T-cell (primary cell): ENCODE measurements around the gene RASSF6. TPM values are rescaled to one million over a fixed set of nuclear protein-coding genes. Genes with fewer than 3 reads are reported as not detected.

Source experiments
- ATAC-seq, 4 experiments: fragments of 200-7000 bp in 3 of 4; fragments of 150-1000 bp in 1 of 4; cut with Tn5 transposase; replicated peaks in 1 of 4; 1 replicate in 3 of 4; 2 replicates in 1 of 4; pipeline ENCODE4 v1.10.0; 2021; ENCODE audit warnings: moderate library complexity in 3 of 4, mild to moderate bottlenecking in 2 of 4, moderate number of reproducible peaks in 1 of 4
- CTCF ChIA-PET, 2 donors: fragments of 300-600 bp; sonication (Branson Sonifier 250); formaldehyde crosslinking; loops; one replicate each; lab custom pipeline; 2022; ENCODE audit warnings: antibody characterized with exemption in 2 of 2; lab: Charles Lee
- POLR2A ChIA-PET, 2 donors: fragments of 300-600 bp; sonication (Branson Sonifier 250); formaldehyde crosslinking; loops; one replicate each; lab custom pipeline; 2022; ENCODE audit warnings: antibody characterized with exemption in 2 of 2; lab: Charles Lee
- DNase-seq, 35 experiments: peaks; one replicate each; pipeline versions ENCODE4 v3.0.0 to v3.0.0-alpha.2; 2013 to 2023
- H3K27ac ChIP-seq: one replicate; pipeline ENCODE4 v1.5.1; 2013; ENCODE audit warnings: low read length
- H3K27me3 ChIP-seq, 2 experiments: replicated peaks in 1 of 2; 1 replicate in 1 of 2; 2 replicates in 1 of 2; pipeline versions ENCODE4 v1.6.1 to v1.7.0; 2013; ENCODE audit warnings: low read length in 1 of 2, mixed read lengths in 1 of 2; ENCODE audit not compliant: control insufficient read depth in 2 of 2, insufficient read depth in 2 of 2; ENCODE audit errors: extremely low read depth in 1 of 2
- H3K36me3 ChIP-seq, 2 donors: 1 replicate in 1 of 2; 2 replicates in 1 of 2; pipeline versions ENCODE4 v1.6.1 to v1.7.0; 2013; ENCODE audit warnings: low read length in 1 of 2; ENCODE audit not compliant: control insufficient read depth in 2 of 2, insufficient read depth in 1 of 2; ENCODE audit errors: extremely low read depth in 1 of 2
- H3K4me1 ChIP-seq, 2 experiments: 1 replicate in 1 of 2; 2 replicates in 1 of 2; pipeline versions ENCODE4 v1.6.1 to v1.7.0; 2013; ENCODE audit warnings: low read length in 2 of 2, mixed read lengths in 1 of 2; ENCODE audit not compliant: insufficient read depth in 2 of 2, control insufficient read depth in 1 of 2; ENCODE audit errors: extremely low read depth in 1 of 2
- H3K4me3 ChIP-seq, 2 donors: 1 replicate in 1 of 2; 2 replicates in 1 of 2; pipeline versions ENCODE4 v1.5.1 to v1.7.0; 2013; ENCODE audit warnings: mild to moderate bottlenecking in 2 of 2, low read length in 1 of 2, moderate library complexity in 1 of 2; ENCODE audit not compliant: control insufficient read depth in 1 of 2; ENCODE audit errors: extremely low read depth in 1 of 2
- H3K9me3 ChIP-seq: 2 replicates; pipeline ENCODE4 v1.7.0; 2013
- H3K27ac Mint-ChIP-seq, 2 donors: one replicate each; pipeline ENCODE4 v1.8.0; 2020 to 2021; ENCODE audit warnings: mild to moderate bottlenecking in 2 of 2, mixed read lengths in 2 of 2
- H3K27me3 Mint-ChIP-seq, 2 donors: one replicate each; pipeline ENCODE4 v1.8.0; 2021 to 2022; ENCODE audit warnings: mixed read lengths in 2 of 2
- H3K36me3 Mint-ChIP-seq: one replicate; pipeline ENCODE4 v1.8.0; 2021; ENCODE audit warnings: mixed read lengths
- H3K4me1 Mint-ChIP-seq, 3 donors: one replicate each; pipeline ENCODE4 v1.8.0; 2020 to 2022; ENCODE audit warnings: mixed read lengths in 3 of 3, mild to moderate bottlenecking in 1 of 3
- H3K4me3 Mint-ChIP-seq, 3 donors: one replicate each; pipeline ENCODE4 v1.8.0; 2020 to 2022; ENCODE audit warnings: mild to moderate bottlenecking in 3 of 3, mixed read lengths in 3 of 3, moderate library complexity in 3 of 3
- H3K9me3 Mint-ChIP-seq, 3 donors: one replicate each; pipeline ENCODE4 v1.8.0; 2020 to 2022; ENCODE audit warnings: mixed read lengths in 3 of 3
- WGBS: methylation state at CpG from one replicate; pipeline ENCODE4 v1.1.5; 2013; ENCODE audit warnings: missing lambda C conversion rate; ENCODE audit not compliant: insufficient coverage; 5-methylcytosine and 5-hydroxymethylcytosine counted together
- total RNA-seq, 35 experiments: library from RNA in 6 of 35; stranded (reverse) in 6 of 35; fragments of 120-200 nt in 1 of 35; gene quantifications; one replicate each; pipeline versions ENCODE4 v1.2.1 to v1.2.4 and lab custom pipeline; 2013 to 2026

Gene RASSF6
- total RNA-seq, 5 donors from 2014 or later (not counting 1 experiment from before 2014, with no cell fraction given), result 0.25 to 1.1 (median 0.47) TPM

DNA sequence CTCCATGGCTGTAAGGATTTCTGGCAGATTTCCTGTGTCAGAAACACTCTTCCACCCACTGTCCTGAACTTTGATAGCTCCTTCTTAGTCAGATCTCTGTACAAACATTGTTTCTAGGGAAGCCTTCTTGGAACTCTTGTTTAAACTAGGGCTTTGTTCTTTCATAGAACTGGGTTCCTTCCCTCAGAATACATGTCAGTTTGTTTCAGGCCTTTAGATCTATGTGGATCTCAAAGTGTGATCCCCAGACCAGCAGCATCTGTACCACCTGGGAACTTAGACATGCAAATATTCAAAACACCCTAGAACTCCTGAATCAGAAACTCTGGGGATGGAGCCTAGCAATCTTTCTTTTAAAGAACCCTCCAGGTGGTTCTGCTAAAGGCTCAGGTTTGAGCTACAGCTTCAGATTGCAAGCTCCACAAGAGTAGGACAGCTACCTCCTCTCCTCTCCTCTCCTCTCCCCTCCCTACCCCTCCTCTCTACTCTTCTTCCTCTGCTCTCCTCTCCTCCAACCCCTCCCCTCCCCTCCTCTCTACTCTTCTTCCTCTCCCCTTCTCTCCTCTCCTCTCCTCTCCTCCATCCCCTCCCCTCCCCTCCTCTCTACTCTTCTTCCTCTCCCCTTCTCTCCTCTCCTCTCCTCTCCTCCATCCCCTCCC lies 12.7 kb downstream of the RASSF6 start:
- POLR2A ChIA-PET, result no interaction called here
- no peaks in the 10 kb centered on the region for H3K36me3 Mint-ChIP-seq
- H3K36me3 ChIP-seq, result no peaks in the 10 kb centered on the region
- no peak for ATAC-seq
- CTCF ChIA-PET, result no interaction called here
- peak overlapping the region; percentile 1 to 29 for H3K27ac Mint-ChIP-seq
- no peaks in the 10 kb centered on the region for H3K9me3 ChIP-seq
- peaks cover 0 to 20% of the 10 kb centered on the region in 2 experiments for H3K4me1 ChIP-seq
- no peak for DNase-seq
- no peak overlapping the region for H3K4me3 Mint-ChIP-seq
- H3K4me1 Mint-ChIP-seq, result peaks cover 19 to 20% (median 20%) of the 10 kb centered on the region in 3 donors
- no peaks in the 10 kb centered on the region for H3K9me3 Mint-ChIP-seq
- no peak overlapping the region for H3K27ac ChIP-seq
- peaks cover 0 to 4% of the 10 kb centered on the region in 2 donors for H3K27me3 Mint-ChIP-seq
- no peaks in the 10 kb centered on the region for H3K27me3 ChIP-seq
- no peak overlapping the region for H3K4me3 ChIP-seq

DNA sequence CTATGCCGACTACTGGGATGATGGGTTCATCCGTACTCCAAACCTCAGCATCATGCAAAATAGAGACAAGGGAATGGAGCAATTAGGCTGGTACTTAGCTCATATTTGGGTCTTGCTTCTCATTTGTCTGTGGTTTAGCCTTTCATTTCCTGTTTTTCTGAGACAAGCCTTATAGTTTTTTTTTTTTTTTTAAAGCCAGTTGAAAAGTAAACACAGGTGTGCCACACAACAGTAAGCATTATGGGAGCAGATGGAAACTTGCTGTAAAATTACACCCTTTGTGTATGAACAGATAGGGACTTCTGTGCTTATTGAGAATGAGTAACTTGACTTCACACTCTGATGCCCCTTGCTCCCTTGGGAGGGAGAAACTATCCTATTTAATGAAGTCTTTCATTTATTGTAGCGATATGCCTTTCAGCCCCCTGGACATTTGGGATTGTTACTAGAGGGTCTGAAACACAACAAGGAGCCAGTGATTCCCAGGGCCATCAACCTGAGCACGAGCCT lies 13.7 kb downstream of the RASSF6 start:
- H3K4me3 ChIP-seq, result no peak overlapping the region
- no peak overlapping the region for H3K27ac ChIP-seq
- no peaks in the 10 kb centered on the region for H3K27me3 ChIP-seq
- Mint-ChIP-seq H3K9me3 (no peaks in the 10 kb centered on the region), H3K4me3 (no peak overlapping the region), H3K4me1 (peaks cover 19 to 20% (median 20%) of the 10 kb centered on the region in 3 donors), H3K27me3 (peaks cover 0 to 4% of the 10 kb centered on the region in 2 donors), H3K27ac (peak overlapping the region in 1 of 2 donors; percentile 17), H3K36me3 (no peaks in the 10 kb centered on the region)
- WGBS, result 47% methylated on average over 3 of the region's 4 CpGs
- no peaks in the 10 kb centered on the region for H3K9me3 ChIP-seq
- ATAC-seq (peak in 1 of 4 experiments; percentile 16), DNase-seq (no peak)
- CTCF ChIA-PET, result no interaction called here
- H3K36me3 ChIP-seq, result no peaks in the 10 kb centered on the region
- H3K4me1 ChIP-seq, result peaks cover 0 to 20% of the 10 kb centered on the region in 2 experiments
- POLR2A ChIA-PET, result no interaction called here

DNA sequence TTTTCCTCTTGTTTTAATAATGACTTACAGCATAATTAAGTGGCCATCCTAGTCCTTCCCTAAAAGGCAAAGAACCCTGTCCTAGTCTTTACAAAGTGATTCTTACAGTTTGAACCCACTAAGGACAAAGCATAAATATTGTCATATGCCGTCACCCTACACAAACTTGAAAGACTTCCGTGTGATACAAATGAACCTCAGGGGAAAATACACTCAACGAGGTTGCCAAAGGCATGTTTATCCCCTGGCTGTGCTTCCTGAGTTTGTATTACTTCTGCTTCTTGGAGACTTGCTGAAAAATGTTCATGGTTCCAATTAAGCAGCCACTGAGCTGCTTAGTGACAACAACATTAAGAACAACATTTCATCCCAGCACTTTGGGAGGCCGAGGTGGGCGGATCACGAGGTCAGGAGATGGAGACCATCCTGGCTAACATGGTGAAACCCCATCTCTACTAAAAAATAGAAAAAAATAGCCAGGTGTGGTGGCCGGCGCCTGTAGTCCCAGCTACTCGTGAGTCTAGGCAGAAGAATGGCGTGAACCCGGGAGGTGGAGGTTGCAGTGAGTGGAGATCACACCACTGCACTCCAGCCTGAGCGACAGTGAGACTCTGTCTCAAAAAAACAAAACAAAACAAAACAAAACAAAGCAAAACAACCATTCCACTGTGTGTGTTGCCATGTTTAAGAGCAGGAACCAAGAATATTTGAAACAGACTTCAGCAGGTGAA lies 16.2 kb downstream of the RASSF6 start:
- H3K36me3 ChIP-seq, result no peaks in the 10 kb centered on the region
- peaks cover 0 to 1% of the 10 kb centered on the region in 2 donors for H3K27me3 Mint-ChIP-seq
- H3K27ac ChIP-seq, result no peak overlapping the region
- no peak for ATAC-seq
- no peaks in the 10 kb centered on the region for H3K27me3 ChIP-seq
- DNase-seq, result no peak
- CTCF ChIA-PET, result no interaction called here
- H3K9me3 Mint-ChIP-seq, result no peaks in the 10 kb centered on the region
- no peak overlapping the region for H3K4me3 ChIP-seq
- H3K4me1 ChIP-seq, result peaks cover 0 to 20% of the 10 kb centered on the region in 2 experiments
- POLR2A ChIA-PET, result interaction anchor here in 1 of 2 donors (0.7 kb wide), 1 partner anchor 244 kb away, joined by 3 read pairs; no protein-coding TSS in a partner anchor
- WGBS, result 50% methylated on average over 3 of the region's 12 CpGs
- no peaks in the 10 kb centered on the region for H3K36me3 Mint-ChIP-seq
- no peak overlapping the region for H3K4me3 Mint-ChIP-seq
- H3K27ac Mint-ChIP-seq, result no peak overlapping the region
- H3K9me3 ChIP-seq, result no peaks in the 10 kb centered on the region
- peaks cover 19 to 20% (median 20%) of the 10 kb centered on the region in 3 donors for H3K4me1 Mint-ChIP-seq

DNA sequence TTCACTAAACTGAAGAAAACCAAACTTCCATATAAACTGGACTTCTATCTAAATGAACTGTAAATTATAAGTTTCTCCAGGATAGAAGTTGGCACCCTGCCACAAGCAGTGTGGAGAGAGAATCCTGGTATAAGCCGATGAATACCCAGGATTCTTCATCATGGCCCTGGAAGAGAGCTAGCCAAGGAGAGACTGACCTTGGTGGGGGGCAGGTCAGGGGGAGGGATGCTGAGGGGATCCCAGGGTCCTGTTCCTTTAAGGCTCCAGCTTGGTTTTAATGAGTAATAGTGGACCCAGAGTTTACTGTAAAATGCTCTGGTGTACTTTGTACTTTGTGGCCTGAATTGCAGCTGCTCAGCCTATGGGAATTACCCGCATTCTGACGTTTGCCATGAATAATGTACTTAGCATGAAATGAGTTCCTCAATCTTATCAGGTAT lies 16.9 kb downstream of the RASSF6 start:
- no peak overlapping the region for H3K4me3 Mint-ChIP-seq
- H3K27ac Mint-ChIP-seq, result no peak overlapping the region

DNA sequence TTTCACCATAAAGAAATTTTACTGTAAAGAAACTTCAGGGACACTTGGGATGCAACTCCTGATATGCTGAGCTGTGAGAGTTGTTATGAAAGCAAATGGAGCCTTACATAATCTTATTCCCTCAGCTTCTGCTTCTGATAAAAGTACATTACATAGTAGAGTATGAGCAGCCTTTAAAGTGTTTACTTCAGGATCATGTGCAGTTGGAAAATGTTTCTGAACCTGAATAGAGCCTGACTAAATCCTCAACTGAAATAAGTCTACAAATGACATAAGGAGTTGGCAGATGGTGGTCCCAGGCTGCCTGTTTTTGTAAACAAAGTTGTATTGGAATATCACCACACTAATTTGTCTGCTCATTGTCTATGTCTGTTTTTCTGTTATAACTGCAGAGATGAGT lies 19.3 kb downstream of the RASSF6 start:
- Mint-ChIP-seq H3K27me3 (no peaks in the 10 kb centered on the region), H3K4me1 (peaks cover 6% of the 10 kb centered on the region in 3 donors), H3K27ac (no peak overlapping the region), H3K9me3 (peaks cover 0 to 5% (median 0%) of the 10 kb centered on the region in 3 donors), H3K36me3 (no peaks in the 10 kb centered on the region), H3K4me3 (no peak overlapping the region)
- DNase-seq (no peak), ATAC-seq (no peak)
- POLR2A ChIA-PET, result no interaction called here
- CTCF ChIA-PET, result no interaction called here
- H3K27me3 ChIP-seq, result no peaks in the 10 kb centered on the region
- no peak overlapping the region for H3K27ac ChIP-seq
- H3K36me3 ChIP-seq, result no peaks in the 10 kb centered on the region
- H3K4me3 ChIP-seq, result no peak overlapping the region
- H3K9me3 ChIP-seq, result no peaks in the 10 kb centered on the region
- peaks cover 0 to 7% of the 10 kb centered on the region in 2 experiments for H3K4me1 ChIP-seq

More for the DNA sequence above, 16.9 kb downstream of the RASSF6 start:
- peaks cover 19 to 20% (median 20%) of the 10 kb centered on the region in 3 donors for H3K4me1 Mint-ChIP-seq
- H3K9me3 Mint-ChIP-seq, result no peaks in the 10 kb centered on the region
- Histone ChIP-seq H3K4me3 (no peak overlapping the region), H3K27me3 (no peaks in the 10 kb centered on the region), H3K27ac (no peak overlapping the region), H3K36me3 (no peaks in the 10 kb centered on the region), H3K9me3 (no peaks in the 10 kb centered on the region), H3K4me1 (peaks cover 0 to 20% of the 10 kb centered on the region in 2 experiments)
- peaks cover 0 to 1% of the 10 kb centered on the region in 2 donors for H3K27me3 Mint-ChIP-seq
- H3K36me3 Mint-ChIP-seq, result no peaks in the 10 kb centered on the region
- ChIA-PET CTCF (no interaction called here), POLR2A (no interaction called here)
- whole genome bisulfite sequencing, result 80% methylated on average over 1 of the region's 3 CpGs
- DNase-seq, result no peak
- ATAC-seq, result no peak

DNA sequence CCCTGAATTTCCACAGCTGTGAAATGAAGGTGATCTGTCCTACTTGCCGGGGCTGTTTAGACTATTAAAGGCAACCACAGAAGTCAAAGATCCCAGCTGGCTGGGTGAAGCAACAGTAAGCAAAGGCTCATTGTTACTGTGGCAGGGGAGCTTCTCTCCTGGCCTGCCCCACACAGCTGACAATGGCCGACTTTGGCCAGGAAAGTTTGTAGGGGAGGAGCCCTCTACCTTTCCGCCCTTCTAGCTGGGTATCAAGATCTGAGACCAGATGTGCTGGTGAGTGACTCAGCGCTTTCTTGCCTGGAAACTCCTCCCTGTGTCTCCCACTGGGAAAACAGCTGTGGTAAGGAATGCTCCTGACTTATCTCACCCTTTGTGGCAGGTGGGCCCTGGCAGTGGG lies 21.1 kb downstream of the RASSF6 start:
- H3K27me3 ChIP-seq, result no peaks in the 10 kb centered on the region
- DNase-seq, result no peak
- H3K27me3 Mint-ChIP-seq, result no peaks in the 10 kb centered on the region
- H3K4me1 Mint-ChIP-seq, result no peaks in the 10 kb centered on the region
- ChIA-PET CTCF (no interaction called here), POLR2A (no interaction called here)
- no peaks in the 10 kb centered on the region for H3K9me3 ChIP-seq
- H3K36me3 Mint-ChIP-seq, result no peaks in the 10 kb centered on the region
- ATAC-seq, result peak in 1 of 4 experiments; percentile 15
- H3K9me3 Mint-ChIP-seq, result peaks cover 0 to 5% (median 0%) of the 10 kb centered on the region in 3 donors
- no peak overlapping the region for H3K4me3 Mint-ChIP-seq
- no peak overlapping the region for H3K4me3 ChIP-seq
- H3K27ac ChIP-seq, result no peak overlapping the region
- WGBS, result 70% methylated on average over 3 of the region's 4 CpGs
- H3K36me3 ChIP-seq, result no peaks in the 10 kb centered on the region
- H3K27ac Mint-ChIP-seq, result no peak overlapping the region
- peaks cover 0 to 2% of the 10 kb centered on the region in 2 experiments for H3K4me1 ChIP-seq
